Trophoblast cell (in vitro differentiated cells and primary cell): Measurements from ENCODE around the gene CFAP126. TPM values are rescaled to one million over a fixed set of nuclear protein-coding genes. Genes with fewer than 3 reads are reported as not detected.
A peak's percentile ranks its signal among the peaks of the same experiment; 100 is the strongest.
"Not testable (repeated sequence)": the region's sequence is repeated elsewhere in the genome, so short reads cannot be mapped to it uniquely, and the experiment has no call there.

Source experiments
- DNase-seq, 2 donors: peaks; one replicate each; pipeline ENCODE4 v3.0.0-alpha.2; 2016
- H2AFZ ChIP-seq: 2 replicates; pipeline ENCODE4 v1.6.1; 2013; ENCODE audit warnings: low read length, moderate library complexity, mild to moderate bottlenecking; ENCODE audit not compliant: insufficient read depth, poor library complexity
- H2AK5ac ChIP-seq: 2 replicates; pipeline ENCODE4 v1.6.1; 2013; ENCODE audit warnings: mild to moderate bottlenecking, low read length
- H2BK120ac ChIP-seq: 2 replicates; pipeline ENCODE4 v1.6.1; 2013; ENCODE audit warnings: low read length, mild to moderate bottlenecking, moderate library complexity; ENCODE audit not compliant: insufficient read depth, poor library complexity
- H2BK12ac ChIP-seq: 2 replicates; pipeline ENCODE4 v1.6.1; 2013; ENCODE audit warnings: mild to moderate bottlenecking, low read length, moderate library complexity
- H2BK5ac ChIP-seq: 2 replicates; pipeline ENCODE4 v1.6.1; 2013; ENCODE audit warnings: low read length, low read depth, moderate library complexity, mild to moderate bottlenecking; ENCODE audit not compliant: poor library complexity
- H3K14ac ChIP-seq: 2 replicates; pipeline ENCODE4 v1.6.1; 2013; ENCODE audit warnings: mild to moderate bottlenecking, low read length
- H3K18ac ChIP-seq: 2 replicates; pipeline ENCODE4 v1.6.1; 2013; ENCODE audit warnings: mild to moderate bottlenecking, low read length
- H3K23ac ChIP-seq: 2 replicates; pipeline ENCODE4 v1.6.1; 2013; ENCODE audit warnings: low read length
- H3K27ac ChIP-seq: 2 replicates; pipeline ENCODE4 v1.5.1; 2013; ENCODE audit warnings: low read depth, mild to moderate bottlenecking, inconsistent platforms, low read length, moderate library complexity
- H3K27me3 ChIP-seq: 2 replicates; pipeline ENCODE4 v1.6.1; 2013; ENCODE audit warnings: inconsistent platforms, mild to moderate bottlenecking, low read length, moderate library complexity; ENCODE audit not compliant: insufficient read depth
- H3K36me3 ChIP-seq, 2 experiments: 1 replicate in 1 of 2; 2 replicates in 1 of 2; pipeline ENCODE4 v1.6.1; 2013; ENCODE audit warnings: low read length in 2 of 2, mild to moderate bottlenecking in 2 of 2, moderate library complexity in 1 of 2; ENCODE audit not compliant: insufficient read depth in 2 of 2, control insufficient read depth in 1 of 2
- H3K4ac ChIP-seq: 2 replicates; pipeline ENCODE4 v1.6.1; 2013; ENCODE audit warnings: low read depth, mild to moderate bottlenecking, low read length, moderate library complexity
- H3K4me1 ChIP-seq, 2 experiments: 1 replicate in 1 of 2; 2 replicates in 1 of 2; pipeline ENCODE4 v1.6.1; 2013; ENCODE audit warnings: low read length in 2 of 2, mild to moderate bottlenecking in 2 of 2, moderate library complexity in 1 of 2; ENCODE audit not compliant: insufficient read depth in 2 of 2, control insufficient read depth in 1 of 2
- H3K4me2 ChIP-seq: 2 replicates; pipeline ENCODE4 v1.6.1; 2013; ENCODE audit warnings: inconsistent platforms, mild to moderate bottlenecking, low read length, moderate library complexity
- H3K4me3 ChIP-seq: 2 replicates; pipeline ENCODE4 v1.5.1; 2013; ENCODE audit warnings: mild to moderate bottlenecking, low read depth, low read length, inconsistent platforms
- H3K79me1 ChIP-seq: one replicate; pipeline ENCODE4 v1.6.1; 2013; ENCODE audit warnings: low read length
- H3K79me2 ChIP-seq: 2 replicates; pipeline ENCODE4 v1.6.1; 2013; ENCODE audit warnings: low read length, mild to moderate bottlenecking; ENCODE audit not compliant: control insufficient read depth, insufficient read depth, poor library complexity
- H3K9ac ChIP-seq: 2 replicates; pipeline ENCODE4 v1.6.1; 2013; ENCODE audit warnings: mild to moderate bottlenecking, low read length
- H3K9me3 ChIP-seq: 2 replicates; pipeline ENCODE4 v1.6.1; 2013; ENCODE audit warnings: low read depth, mild to moderate bottlenecking, control low read depth, inconsistent platforms, low read length; ENCODE audit not compliant: insufficient read depth
- H4K12ac ChIP-seq: 2 replicates; pipeline ENCODE4 v1.6.1; 2013; ENCODE audit warnings: low read depth, mild to moderate bottlenecking, low read length, moderate library complexity
- H4K8ac ChIP-seq: 2 replicates; pipeline ENCODE4 v1.6.1; 2013; ENCODE audit warnings: low read depth, mild to moderate bottlenecking, low read length, moderate library complexity
- H4K91ac ChIP-seq: one replicate; pipeline ENCODE4 v1.6.1; 2013; ENCODE audit warnings: low read depth, mild to moderate bottlenecking, low read length, moderate library complexity
- WGBS: extraction: QIAGEN DNeasy Blood & Tissue Kit; methylation state at CpG from one replicate; pipeline ENCODE4 v1.1.7; 2013; ENCODE audit warnings: missing lambda C conversion rate; ENCODE audit not compliant: insufficient read length, insufficient coverage; ENCODE audit errors: extremely low coverage; 5-methylcytosine and 5-hydroxymethylcytosine counted together
- polyA plus RNA-seq: library from polyadenylated mRNA; stranded (reverse); fragments of 200-250 nt; gene quantifications from 2 replicates; pipeline ENCODE4 v1.2.3, GENCODE V29; 2013

The CFAP126 gene, protein sequence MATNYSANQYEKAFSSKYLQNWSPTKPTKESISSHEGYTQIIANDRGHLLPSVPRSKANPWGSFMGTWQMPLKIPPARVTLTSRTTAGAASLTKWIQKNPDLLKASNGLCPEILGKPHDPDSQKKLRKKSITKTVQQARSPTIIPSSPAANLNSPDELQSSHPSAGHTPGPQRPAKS
- 0.07 TPM in 1 of 2 replicates, not detected in the other for polyA plus RNA-seq

DNA sequence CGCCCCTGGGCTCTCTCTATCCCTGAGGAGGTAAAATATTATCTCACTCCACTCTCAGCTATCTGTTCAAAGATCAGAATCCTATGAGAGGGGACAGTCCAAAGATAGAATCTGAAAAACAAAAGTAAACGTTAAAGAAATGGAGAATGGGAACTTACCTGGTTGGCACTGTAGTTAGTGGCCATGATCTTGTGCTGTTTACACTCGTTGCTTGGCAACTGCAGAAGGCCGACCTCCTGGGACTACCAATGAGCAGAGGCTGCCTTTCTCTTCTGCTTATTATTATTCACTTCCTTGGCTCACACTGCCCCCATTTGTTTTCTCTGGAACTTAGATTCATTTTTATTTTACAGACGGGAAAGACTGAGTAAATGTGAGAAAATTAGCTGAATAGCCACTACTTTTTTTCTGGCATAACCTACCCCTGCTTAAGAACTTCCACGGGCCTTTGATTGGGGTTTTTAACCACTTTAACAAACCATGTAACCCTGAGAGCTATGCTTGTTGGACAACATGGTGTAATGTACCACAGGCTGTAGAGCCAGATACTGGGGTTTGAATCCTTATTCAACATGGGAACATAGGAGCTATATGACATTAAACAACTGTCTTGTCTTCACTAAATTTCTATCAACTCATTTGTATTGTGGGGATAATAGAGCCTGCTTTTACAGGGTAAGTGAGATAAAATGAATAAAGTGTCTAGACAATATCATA is at the start of gene CFAP126:
TSS of gene CFAP126 (minus strand) at position 193 of the 717 bp plus-strand sequence. CDS start at position 185, 8 bp downstream.
- no peak within 1 kb of the TSS for H4K91ac ChIP-seq
- H3K79me1 ChIP-seq = no peaks in the 10 kb centered on the region
- DNase-seq = peak; percentile 82 to 88
- no peak within 1 kb of the TSS for H3K4ac ChIP-seq
- H4K12ac ChIP-seq = no peak within 1 kb of the TSS
- no peak within 1 kb of the TSS for H3K23ac ChIP-seq
- no peak within 1 kb of the TSS for H3K27ac ChIP-seq
- H3K4me2 ChIP-seq = no peak within 1 kb of the TSS
- no peak within 1 kb of the TSS for H3K14ac ChIP-seq
- H3K9ac ChIP-seq = no peak within 1 kb of the TSS
- no peak within 1 kb of the TSS for H2BK120ac ChIP-seq
- H3K4me1 ChIP-seq = no peaks in the 10 kb centered on the region
- no peaks in the 10 kb centered on the region for H3K9me3 ChIP-seq
- no peak within 1 kb of the TSS for H2BK12ac ChIP-seq
- no CpG with 5 or more reads among the region's 6 CpGs for WGBS
- no peak within 1 kb of the TSS for H4K8ac ChIP-seq
- no peak within 1 kb of the TSS for H2AK5ac ChIP-seq
- H2BK5ac ChIP-seq = no peak within 1 kb of the TSS
- peaks cover 4 to 13% of the 10 kb centered on the region in 2 experiments for H3K36me3 ChIP-seq
- no peaks in the 10 kb centered on the region for H3K79me2 ChIP-seq
- no peak within 1 kb of the TSS for H2AFZ ChIP-seq
- no peak within 1 kb of the TSS for H3K18ac ChIP-seq
- H3K27me3 ChIP-seq = no peaks in the 10 kb centered on the region
- H3K4me3 ChIP-seq = no peak within 1 kb of the TSS

DNA sequence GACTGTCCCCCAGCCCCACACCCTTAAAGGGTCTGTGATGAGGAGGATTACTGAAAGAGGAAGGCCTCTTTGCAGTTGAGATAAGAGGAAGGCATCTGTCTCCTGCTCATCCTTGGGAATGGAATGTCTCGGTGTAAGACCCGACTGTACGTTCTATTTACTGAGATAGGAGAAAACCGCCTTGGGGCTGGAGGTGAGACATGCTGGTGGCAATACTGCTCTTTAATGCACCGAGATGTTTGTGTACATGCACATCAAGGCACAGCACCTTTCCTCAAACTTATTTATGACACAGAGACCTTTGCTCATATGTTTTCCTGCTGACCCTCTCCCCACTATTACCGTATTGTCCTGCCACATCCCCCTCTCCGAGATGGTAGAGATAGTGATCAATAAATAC is 45.4 kb upstream of the CFAP126 start:
- not testable (repeated sequence) for H2BK12ac ChIP-seq, H3K9ac ChIP-seq, H3K36me3 ChIP-seq, H3K79me1 ChIP-seq, H4K8ac ChIP-seq, H3K27me3 ChIP-seq, H3K14ac ChIP-seq, H2BK5ac ChIP-seq, H3K79me2 ChIP-seq, H3K23ac ChIP-seq, H4K91ac ChIP-seq, H2AK5ac ChIP-seq, H3K4me3 ChIP-seq, H3K18ac ChIP-seq, H3K9me3 ChIP-seq, H3K4me2 ChIP-seq, H3K4me1 ChIP-seq, H3K27ac ChIP-seq, H3K4ac ChIP-seq, H4K12ac ChIP-seq, H2AFZ ChIP-seq, H2BK120ac ChIP-seq
- peak; percentile 51 to 73 for DNase-seq
- WGBS = no CpG with 5 or more reads among the region's 7 CpGs

DNA sequence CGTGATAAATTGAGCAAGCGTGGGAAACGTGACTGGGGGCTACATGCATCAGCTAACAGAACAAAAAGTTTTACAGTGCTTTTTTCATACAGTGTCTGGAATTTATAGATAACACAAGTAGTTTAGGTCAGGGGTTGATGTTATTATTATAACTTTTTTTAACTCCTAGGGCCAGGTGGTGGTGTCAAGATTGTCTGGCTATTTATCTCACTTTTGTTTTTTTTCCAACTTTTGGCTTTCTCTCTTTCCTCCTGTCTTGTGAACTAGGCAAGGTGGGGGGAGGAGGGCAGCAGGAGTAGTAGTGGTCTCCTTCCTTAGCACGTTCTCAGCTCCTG is 42.9 kb upstream of the CFAP126 start:
- not testable (repeated sequence) for H3K23ac ChIP-seq, DNase-seq, H3K4me2 ChIP-seq, H2BK5ac ChIP-seq, H3K36me3 ChIP-seq, H3K18ac ChIP-seq, H3K27me3 ChIP-seq, H2BK120ac ChIP-seq, H4K8ac ChIP-seq, H4K12ac ChIP-seq, H3K9me3 ChIP-seq, H2BK12ac ChIP-seq, H3K79me2 ChIP-seq, H3K79me1 ChIP-seq, H3K4ac ChIP-seq, H3K4me1 ChIP-seq, H2AK5ac ChIP-seq, H3K27ac ChIP-seq, H4K91ac ChIP-seq, H3K9ac ChIP-seq, H2AFZ ChIP-seq, H3K14ac ChIP-seq, H3K4me3 ChIP-seq
- no CpG with 5 or more reads among the region's 4 CpGs for WGBS

DNA sequence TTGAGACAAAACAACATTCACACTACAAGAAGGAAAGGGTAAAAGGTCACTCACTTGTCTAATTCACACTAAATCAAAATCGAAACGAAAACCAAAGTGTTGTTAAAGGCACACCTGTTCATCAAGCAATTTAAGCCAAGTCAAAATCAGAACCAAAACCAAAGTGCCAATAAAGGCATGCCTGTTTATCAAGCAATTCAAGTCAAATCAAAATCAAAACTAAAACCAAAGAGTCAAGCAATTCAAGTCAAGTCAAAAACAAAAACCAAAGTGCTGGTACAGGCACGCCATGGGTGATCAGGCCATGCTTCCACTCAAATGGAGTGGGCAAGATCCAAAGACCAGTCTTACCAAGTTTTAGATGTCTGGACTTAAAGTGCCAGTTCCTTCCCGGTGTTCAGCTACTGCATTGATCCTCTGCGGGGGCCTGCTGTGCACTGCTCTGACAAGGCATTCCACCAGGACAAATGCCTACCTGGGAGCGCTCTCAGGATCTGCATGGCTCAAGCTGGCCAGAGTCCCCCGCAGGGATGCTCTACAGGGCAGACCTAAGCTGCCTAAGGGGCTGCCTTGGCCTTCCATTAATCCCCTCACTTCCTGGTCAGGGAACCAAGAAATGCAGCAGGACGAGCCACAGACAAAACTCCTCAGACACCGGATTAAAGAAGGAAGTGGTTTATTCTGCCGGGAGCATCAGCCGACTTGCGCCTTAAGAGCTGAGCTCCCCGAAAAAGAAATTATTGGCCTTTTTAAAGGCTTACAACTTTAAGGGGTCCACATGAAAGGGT is 42.4 kb upstream of the CFAP126 start:
- H2BK120ac ChIP-seq, H2BK5ac ChIP-seq, H3K36me3 ChIP-seq, H3K27ac ChIP-seq, H4K91ac ChIP-seq, H3K23ac ChIP-seq, H2AK5ac ChIP-seq, H3K4ac ChIP-seq, H4K8ac ChIP-seq, H3K9ac ChIP-seq, H2AFZ ChIP-seq, H3K4me2 ChIP-seq, H4K12ac ChIP-seq, H3K27me3 ChIP-seq, H3K4me1 ChIP-seq, H3K18ac ChIP-seq, H3K79me1 ChIP-seq, H2BK12ac ChIP-seq, H3K4me3 ChIP-seq, H3K9me3 ChIP-seq, H3K14ac ChIP-seq, H3K79me2 ChIP-seq, DNase-seq: not testable (repeated sequence)
- no CpG with 5 or more reads among the region's 13 CpGs for WGBS
